ENCODE data around the gene SLC35B3.

SLC35B3 gene

GRCh38 chr6:8442150-8442549 lies 6.8 kb upstream of the SLC35B3 start:
- Histone ChIP-seq H3F3A (ENCODE audit: control insufficient read depth, insufficient read depth) (no peaks in the 10 kb centered on the region), H3K4me2 (ENCODE audit: low read length) (no peak overlapping the region), H3K9me3 (ENCODE audit: control insufficient read depth, insufficient read depth, low read length) (no peaks in the 10 kb centered on the region), H3K36me3 (ENCODE audit: control insufficient read depth, low read length) (no peaks in the 10 kb centered on the region), H3K27me3 (ENCODE audit: control insufficient read depth, low read length) (no peaks in the 10 kb centered on the region), H3K4me3 (ENCODE audit: low read length) (no peak overlapping the region), H3K4me1 (ENCODE audit: control insufficient read depth, low read length) (peaks cover under 1% of the 10 kb centered on the region), H4K20me1 (ENCODE audit: control insufficient read depth, insufficient read depth, low read depth, low read length) (no peaks in the 10 kb centered on the region), H3K9me2 (replicated peaks; ENCODE audit: control insufficient read depth, low read length) (no peaks in the 10 kb centered on the region), H3K27ac (ENCODE audit: low read depth, low read length) (no peak overlapping the region), H3K79me2 (ENCODE audit: control insufficient read depth, low read length) (no peaks in the 10 kb centered on the region)
- no peak for TF ChIP-seq CTCF (IDR thresholded peaks at IDR 0.05; ENCODE audit: low read depth, low read length, poor library complexity, severe bottlenecking)

GRCh38 chr6:8441452-8441851 lies 6.1 kb upstream of the SLC35B3 start:
- Histone ChIP-seq H3K79me2 (ENCODE audit: control insufficient read depth, low read length) (no peaks in the 10 kb centered on the region), H3K4me1 (ENCODE audit: control insufficient read depth, low read length) (peaks cover 7% of the 10 kb centered on the region), H3K36me3 (ENCODE audit: control insufficient read depth, low read length) (no peaks in the 10 kb centered on the region), H3K9me3 (ENCODE audit: control insufficient read depth, insufficient read depth, low read length) (no peaks in the 10 kb centered on the region), H3K4me2 (ENCODE audit: low read length) (no peak overlapping the region), H3K27ac (ENCODE audit: low read depth, low read length) (no peak overlapping the region), H3K27me3 (ENCODE audit: control insufficient read depth, low read length) (no peaks in the 10 kb centered on the region), H3K4me3 (ENCODE audit: low read length) (no peak overlapping the region), H4K20me1 (ENCODE audit: control insufficient read depth, insufficient read depth, low read depth, low read length) (no peaks in the 10 kb centered on the region), H3K9me2 (replicated peaks; ENCODE audit: control insufficient read depth, low read length) (no peaks in the 10 kb centered on the region), H3F3A (ENCODE audit: control insufficient read depth, insufficient read depth) (no peaks in the 10 kb centered on the region)
- no peak for TF ChIP-seq EZH2phosphoT487 (IDR thresholded peaks at IDR 0.05; ENCODE audit: borderline replicate concordance, low read length)
- TF ChIP-seq CTCF (IDR thresholded peaks at IDR 0.05; ENCODE audit: low read depth, low read length, poor library complexity, severe bottlenecking): no peak

- no peak overlapping the region for H3K4me2 ChIP-seq (ENCODE audit: low read length)
- H3K27me3 ChIP-seq (ENCODE audit: control insufficient read depth, low read length): no peaks in the 10 kb centered on the region
- H3K4me3 ChIP-seq (ENCODE audit: low read length): no peak overlapping the region
- H3K79me2 ChIP-seq (ENCODE audit: control insufficient read depth, low read length): peaks cover 16% of the 10 kb centered on the region
- H3K9me2 ChIP-seq (replicated peaks; ENCODE audit: control insufficient read depth, low read length): no peaks in the 10 kb centered on the region
- no peaks in the 10 kb centered on the region for H3F3A ChIP-seq (ENCODE audit: control insufficient read depth, insufficient read depth)
- H3K27ac ChIP-seq (ENCODE audit: low read depth, low read length): no peak overlapping the region
- no peak for TF ChIP-seq EZH2phosphoT487 (IDR thresholded peaks at IDR 0.05; ENCODE audit: borderline replicate concordance, low read length)
- no peak for TF ChIP-seq CTCF (IDR thresholded peaks at IDR 0.05; ENCODE audit: low read depth, low read length, poor library complexity, severe bottlenecking)
- H3K36me3 ChIP-seq (ENCODE audit: control insufficient read depth, low read length): peaks cover 4% of the 10 kb centered on the region; the same call in 1 of the 2 replicates
- peaks cover 17% of the 10 kb centered on the region for H3K4me1 ChIP-seq (ENCODE audit: control insufficient read depth, low read length)
- no peaks in the 10 kb centered on the region for H4K20me1 ChIP-seq (ENCODE audit: control insufficient read depth, insufficient read depth, low read depth, low read length)
- no peaks in the 10 kb centered on the region for H3K9me3 ChIP-seq (ENCODE audit: control insufficient read depth, insufficient read depth, low read length)
These were observed 4.4 kb upstream of the SLC35B3 start for GRCh38 chr6:8439601-8440268.

All from DOHH2 (cell line).